Spleen (tissue), 7 donors: ENCODE results near the gene CRB1.

Source experiments
- POLR2A ChIP-seq, 3 donors: fragments of 450-650 bp; IDR thresholded peaks; one replicate each; pipeline ENCODE4 v1.5.1; 2017; ENCODE audit warnings: antibody characterized with exemption in 3 of 3, mild to moderate bottlenecking in 1 of 3
- POLR2AphosphoS5 ChIP-seq, 3 donors: sonication (generic); formaldehyde crosslinking; IDR thresholded peaks; one replicate each; pipeline ENCODE4 v1.5.1; 2017; ENCODE audit warnings: antibody characterized with exemption in 3 of 3
- TF ChIP-seq, protein P1 (sequence below), 11 experiments: fragments of 200-600 bp in 7 of 11; fragments of 450-650 bp in 4 of 11; sonication (generic) in 4 of 11; IDR thresholded peaks in 8 of 11; conservative IDR thresholded peaks in 3 of 11; 1 replicate in 7 of 11; 2 replicates in 4 of 11; pipeline versions ENCODE4 v1.4.0 to v1.8.0; 2016 to 2021; ENCODE audit warnings: antibody characterized with exemption in 11 of 11, inconsistent platforms in 4 of 11, mild to moderate bottlenecking in 1 of 11
- donor health status: DM: no; HTN: no; CAD: no; lungs with moderate emphysema.
- donor health status: DM: no; HTN: no; CAD: no.
- donor health status: DM: no; HTN: no; CAD: no.

DNA sequence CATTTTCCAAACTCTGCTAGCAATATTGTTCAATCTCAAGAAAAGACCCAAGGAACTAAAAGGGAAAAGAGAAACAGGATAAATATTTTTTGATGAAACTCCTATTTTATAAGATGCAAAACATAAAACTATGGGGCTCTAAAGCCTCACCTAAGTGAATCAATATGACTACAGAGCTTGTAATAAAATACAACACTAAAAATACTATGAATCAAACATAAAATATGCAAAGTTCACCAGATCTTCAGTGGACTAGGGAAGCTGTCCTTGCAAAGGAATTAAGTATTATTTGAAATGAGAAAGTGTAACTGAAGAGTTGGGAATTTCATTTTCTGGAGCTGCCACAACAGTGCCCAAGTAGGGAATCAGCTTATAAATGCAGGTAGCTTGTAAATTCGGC, 124.5 kb downstream of the CRB1 start:
- TF ChIP-seq, protein P1, sequence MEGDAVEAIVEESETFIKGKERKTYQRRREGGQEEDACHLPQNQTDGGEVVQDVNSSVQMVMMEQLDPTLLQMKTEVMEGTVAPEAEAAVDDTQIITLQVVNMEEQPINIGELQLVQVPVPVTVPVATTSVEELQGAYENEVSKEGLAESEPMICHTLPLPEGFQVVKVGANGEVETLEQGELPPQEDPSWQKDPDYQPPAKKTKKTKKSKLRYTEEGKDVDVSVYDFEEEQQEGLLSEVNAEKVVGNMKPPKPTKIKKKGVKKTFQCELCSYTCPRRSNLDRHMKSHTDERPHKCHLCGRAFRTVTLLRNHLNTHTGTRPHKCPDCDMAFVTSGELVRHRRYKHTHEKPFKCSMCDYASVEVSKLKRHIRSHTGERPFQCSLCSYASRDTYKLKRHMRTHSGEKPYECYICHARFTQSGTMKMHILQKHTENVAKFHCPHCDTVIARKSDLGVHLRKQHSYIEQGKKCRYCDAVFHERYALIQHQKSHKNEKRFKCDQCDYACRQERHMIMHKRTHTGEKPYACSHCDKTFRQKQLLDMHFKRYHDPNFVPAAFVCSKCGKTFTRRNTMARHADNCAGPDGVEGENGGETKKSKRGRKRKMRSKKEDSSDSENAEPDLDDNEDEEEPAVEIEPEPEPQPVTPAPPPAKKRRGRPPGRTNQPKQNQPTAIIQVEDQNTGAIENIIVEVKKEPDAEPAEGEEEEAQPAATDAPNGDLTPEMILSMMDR (IDR thresholded peaks at IDR 0.05 in 8 of 11, conservative IDR thresholded peaks at IDR 0.05 in 3 of 11) = no peak
- no peak for TF ChIP-seq POLR2A (IDR thresholded peaks at IDR 0.05)
- TF ChIP-seq POLR2AphosphoS5 (IDR thresholded peaks at IDR 0.05) = no peak
